ENCODE measurements around the gene VPS37C. TPM values are rescaled to one million over a fixed set of nuclear protein-coding genes. Genes with fewer than 3 reads are reported as not detected.

VPS37C gene
- total and polyA plus RNA-seq, 2 of the 13 experiments (the other 11 are each of a cell fraction or from before 2014, with no cell fraction given) = 7.5 to 8.8 TPM

DNA sequence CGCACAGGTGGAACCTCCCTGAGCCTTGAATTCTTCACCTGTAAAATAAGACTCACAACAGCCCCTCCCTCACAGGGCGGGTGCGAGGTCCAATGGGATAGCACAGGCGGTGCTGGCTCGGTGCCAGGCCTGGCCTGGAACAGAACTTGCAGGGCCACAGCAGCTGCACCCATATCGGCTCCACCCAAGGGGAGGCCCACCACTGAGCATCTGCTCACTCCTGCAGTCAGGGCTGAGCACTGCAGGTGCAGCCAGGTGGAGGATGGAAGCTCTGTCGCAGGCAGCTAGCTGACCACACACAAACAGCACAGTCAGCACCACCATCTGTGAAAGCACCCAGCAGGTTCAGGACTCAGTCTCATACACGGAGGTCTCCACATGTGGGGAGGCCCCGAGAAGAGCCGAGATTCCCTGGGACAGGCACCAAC is 19.6 kb downstream of the VPS37C start (continued):
- TF ChIP-seq PREB (CRISPR knock-in tag; IDR thresholded peaks at IDR 0.05) = no peak
- TF ChIP-seq SNAPC2 (CRISPR knock-in tag; IDR thresholded peaks at IDR 0.05) = no peak
- peak; percentile 62; the same call in 1 of the 2 replicates for TF ChIP-seq ZNF280B (CRISPR knock-in tag; IDR thresholded peaks at IDR 0.05; ENCODE audit: borderline replicate concordance)
- no peak for TF ChIP-seq ZNF563 (CRISPR knock-in tag; IDR thresholded peaks at IDR 0.05)
- peak; percentile 47; the same call in 1 of the 2 replicates for TF ChIP-seq ZBTB38 (CRISPR knock-in tag; IDR thresholded peaks at IDR 0.05)
- TF ChIP-seq SAP130 (CRISPR knock-in tag; IDR thresholded peaks at IDR 0.05; ENCODE audit: low read depth) = no peak
- no peak for TF ChIP-seq ZNF558 (CRISPR knock-in tag; IDR thresholded peaks at IDR 0.05; ENCODE audit: borderline replicate concordance)
- TF ChIP-seq ZBTB7A (CRISPR knock-in tag; IDR thresholded peaks at IDR 0.05) = no peak
- TF ChIP-seq MAFF (IDR thresholded peaks at IDR 0.05; ENCODE audit: low read depth, low read length) = peak; percentile 47
- no peak for TF ChIP-seq RELA (CRISPR knock-in tag; IDR thresholded peaks at IDR 0.05)
- TF ChIP-seq NR2F1 (CRISPR knock-in tag; IDR thresholded peaks at IDR 0.05) = no peak
- no peak for TF ChIP-seq EED (CRISPR knock-in tag; IDR thresholded peaks at IDR 0.05)
- peak; percentile 47; the same call in 1 of the 2 replicates for TF ChIP-seq LCORL (IDR thresholded peaks at IDR 0.05)
- TF ChIP-seq LCORL (CRISPR knock-in tag; IDR thresholded peaks at IDR 0.05) = no peak
- no peak for TF ChIP-seq DNMT3B (CRISPR knock-in tag; conservative IDR thresholded peaks at IDR 0.05)
- TF ChIP-seq ZFX (CRISPR knock-in tag; IDR thresholded peaks at IDR 0.05; ENCODE audit: low read depth) = no peak
- no peak for TF ChIP-seq ZKSCAN8 (CRISPR knock-in tag; IDR thresholded peaks at IDR 0.05; ENCODE audit: borderline replicate concordance)
- no peak for TF ChIP-seq ZNF557 (CRISPR knock-in tag; IDR thresholded peaks at IDR 0.05)
- TF ChIP-seq ZBTB34 (CRISPR knock-in tag; IDR thresholded peaks at IDR 0.05) = no peak
- TF ChIP-seq CREB3 (CRISPR knock-in tag; IDR thresholded peaks at IDR 0.05) = no peak
- no peak for TF ChIP-seq ZNF431 (CRISPR knock-in tag; IDR thresholded peaks at IDR 0.05; ENCODE audit: borderline replicate concordance, low read depth)
- no peak for TF ChIP-seq NCOA1 (CRISPR knock-in tag; IDR thresholded peaks at IDR 0.05)
- TF ChIP-seq, protein P1, sequence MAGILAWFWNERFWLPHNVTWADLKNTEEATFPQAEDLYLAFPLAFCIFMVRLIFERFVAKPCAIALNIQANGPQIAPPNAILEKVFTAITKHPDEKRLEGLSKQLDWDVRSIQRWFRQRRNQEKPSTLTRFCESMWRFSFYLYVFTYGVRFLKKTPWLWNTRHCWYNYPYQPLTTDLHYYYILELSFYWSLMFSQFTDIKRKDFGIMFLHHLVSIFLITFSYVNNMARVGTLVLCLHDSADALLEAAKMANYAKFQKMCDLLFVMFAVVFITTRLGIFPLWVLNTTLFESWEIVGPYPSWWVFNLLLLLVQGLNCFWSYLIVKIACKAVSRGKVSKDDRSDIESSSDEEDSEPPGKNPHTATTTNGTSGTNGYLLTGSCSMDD (CRISPR knock-in tag; IDR thresholded peaks at IDR 0.05) = no peak
- TF ChIP-seq ZNF343 (CRISPR knock-in tag; IDR thresholded peaks at IDR 0.05) = no peak
- TF ChIP-seq BCL6 (CRISPR knock-in tag; IDR thresholded peaks at IDR 0.05) = no peak
- no peak for TF ChIP-seq ZNF564 (CRISPR knock-in tag; IDR thresholded peaks at IDR 0.05)
- TF ChIP-seq ZNF589 (CRISPR knock-in tag; conservative IDR thresholded peaks at IDR 0.05) = no peak
- 0 out of 2 replicates have a peak, but pooled peaks have one; percentile 29 for TF ChIP-seq SALL1 (CRISPR knock-in tag; IDR thresholded peaks at IDR 0.05)

Measured in HepG2 (cell line).